ENCODE results near the gene ABLIM1.

GRCh38 chr10:114682532-114682931 is 24.5 kb upstream of the ABLIM1 start:
- no peak for TF ChIP-seq POLR2A (IDR thresholded peaks at IDR 0.05; ENCODE audit: low read depth, low read length)
- TF ChIP-seq POLR2AphosphoS5 (IDR thresholded peaks at IDR 0.05; ENCODE audit: low read depth, low read length) = no peak
- TF ChIP-seq SPI1 (IDR thresholded peaks at IDR 0.05; ENCODE audit: low read depth, low read length) = no peak
- TF ChIP-seq TAF1 (IDR thresholded peaks at IDR 0.05; ENCODE audit: low read depth, low read length) = no peak

Measured in GM12891 (cell line).